HuH-7.5 (cell line): ENCODE results near the gene MACROD2.

Source experiments
- DNase-seq: peaks from one replicate; pipeline ENCODE4 v3.0.0; 2011; ENCODE audit warnings: low spot score

The MACROD2 gene

DNA sequence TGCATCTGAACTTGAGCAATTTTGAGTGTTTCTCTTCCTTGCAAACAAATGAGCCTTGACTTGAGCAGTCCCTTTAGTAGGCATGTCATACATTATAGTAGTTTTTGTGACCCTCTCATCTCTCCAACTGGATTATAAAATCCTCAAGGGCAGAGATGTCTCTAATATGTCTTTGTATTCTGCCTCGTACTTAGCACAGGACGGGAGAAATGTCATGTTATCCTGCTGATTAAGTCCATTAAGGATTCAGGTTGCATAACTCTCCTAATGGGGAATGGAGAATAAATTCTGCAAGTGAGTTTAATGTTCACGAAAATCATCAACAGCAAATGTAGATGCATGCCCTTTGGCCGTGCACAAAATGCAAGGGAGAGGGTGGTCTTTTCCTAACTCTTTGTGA lies 1635.0 kb downstream of the MACROD2 start:
- DNase-seq, result no peak

DNA sequence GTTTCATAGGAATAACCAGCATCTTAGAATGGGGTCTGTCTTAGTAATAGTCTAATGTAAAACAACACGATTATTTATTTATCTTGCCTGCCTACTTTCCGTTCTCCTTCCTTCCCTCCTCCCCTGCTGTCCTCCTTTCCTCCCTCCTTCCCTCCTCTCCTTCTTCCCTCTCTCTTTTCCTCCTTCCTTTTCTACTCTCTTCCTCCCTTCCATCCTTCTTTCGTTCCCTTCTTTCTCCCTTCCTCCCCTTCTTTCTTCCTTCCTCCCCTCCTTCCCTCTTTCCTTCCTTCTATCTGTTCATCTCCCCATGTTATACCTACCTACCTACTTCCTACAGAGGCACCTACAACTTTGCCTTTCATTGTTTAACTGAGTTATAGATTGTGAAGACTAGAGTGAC lies 1637.4 kb downstream of the MACROD2 start:
- no peak for DNase-seq

DNA sequence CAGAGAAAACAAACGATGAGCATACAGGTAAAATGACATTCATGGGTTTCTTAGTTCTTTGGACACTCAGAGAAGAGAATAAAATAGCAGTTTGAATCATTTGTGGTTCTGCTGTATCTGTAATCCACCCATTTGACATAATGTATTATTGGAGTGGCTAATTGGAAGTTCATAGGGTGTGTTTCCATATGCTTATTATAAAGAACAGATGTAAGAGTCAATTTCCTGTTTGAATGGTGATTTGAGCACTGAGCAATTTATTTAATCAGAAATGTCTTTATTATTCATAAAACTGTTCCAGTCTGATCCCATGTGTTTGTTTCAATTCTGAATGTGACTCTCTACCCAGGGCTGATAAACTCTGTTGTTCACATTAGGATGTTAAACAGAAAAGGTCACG lies 1638.8 kb downstream of the MACROD2 start:
- no peak for DNase-seq

DNA sequence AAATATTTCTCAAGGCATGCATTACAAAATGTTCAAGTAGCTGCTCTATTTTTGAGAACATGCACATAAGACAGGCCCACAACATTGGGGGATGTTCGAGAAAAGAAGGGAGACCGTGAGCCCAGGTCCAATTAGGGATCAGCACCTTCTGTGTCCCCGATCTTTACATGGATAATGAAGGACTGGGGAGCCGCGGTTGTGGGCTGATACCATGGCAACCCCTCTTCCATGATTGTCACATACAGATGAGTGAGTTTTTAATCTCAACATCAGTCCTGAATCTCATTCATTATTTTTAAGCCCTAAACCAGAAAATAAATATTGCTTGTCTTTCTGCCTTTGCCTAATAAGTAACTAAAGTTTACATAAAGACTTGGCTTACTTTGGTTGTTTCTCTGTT lies 1642.2 kb downstream of the MACROD2 start:
- DNase-seq, result no peak

DNA sequence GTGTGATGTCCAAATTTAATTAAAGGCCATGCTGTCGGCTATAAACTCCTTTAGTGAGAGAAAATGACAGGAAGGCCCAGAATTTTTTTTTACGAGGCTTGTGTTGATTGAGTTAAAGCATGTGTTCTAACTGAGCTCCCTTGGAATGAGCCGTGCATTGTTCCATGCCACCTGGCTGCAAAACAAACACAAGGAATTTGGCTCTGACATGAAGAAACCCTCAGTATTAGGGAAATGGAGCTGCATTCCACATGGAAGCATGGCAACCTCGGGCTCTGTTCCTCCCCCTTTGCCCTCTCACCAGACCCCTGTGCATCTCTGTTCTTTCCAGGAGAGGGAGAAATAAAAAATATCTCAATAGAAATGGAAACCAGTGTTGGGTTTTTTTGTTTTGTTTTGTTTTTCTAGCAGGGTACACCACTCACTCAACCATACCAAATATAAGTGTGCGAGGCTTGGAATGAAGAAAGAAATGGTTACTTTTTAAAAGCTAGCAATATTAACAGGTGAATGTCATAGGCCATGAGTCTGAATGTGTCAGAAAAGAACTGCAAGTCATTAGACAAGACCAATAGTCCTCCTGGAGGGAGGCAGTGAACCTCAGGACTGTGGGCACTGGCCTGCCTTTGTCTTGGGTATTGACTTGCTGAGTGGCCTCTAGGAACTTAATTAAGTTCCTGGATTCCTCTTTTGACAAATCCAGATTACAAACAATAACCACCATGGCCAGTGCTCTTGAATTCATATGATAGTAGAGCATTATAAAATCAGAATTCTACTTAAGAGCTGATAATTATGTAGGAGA lies 1642.8 kb downstream of the MACROD2 start:
- no peak for DNase-seq

DNA sequence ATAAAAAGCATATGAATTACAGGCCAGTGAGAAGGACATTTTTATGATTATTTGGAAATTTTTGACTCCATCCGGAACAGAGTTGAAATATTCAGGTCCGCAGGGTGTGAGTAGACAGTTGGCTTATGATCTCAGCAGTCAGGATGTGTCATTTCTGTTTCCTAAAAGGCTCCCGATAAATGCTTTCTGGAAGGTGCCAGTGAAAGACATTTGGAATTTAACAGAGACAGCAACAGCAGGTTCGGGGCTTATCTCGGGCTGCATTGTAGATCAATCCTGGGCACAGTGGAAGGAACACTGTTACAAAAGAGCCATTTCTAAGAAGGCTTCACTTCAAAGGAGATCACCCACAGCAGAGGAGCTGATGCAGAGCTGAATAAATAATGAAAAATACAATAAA lies 1643.5 kb downstream of the MACROD2 start:
- no peak for DNase-seq

DNA sequence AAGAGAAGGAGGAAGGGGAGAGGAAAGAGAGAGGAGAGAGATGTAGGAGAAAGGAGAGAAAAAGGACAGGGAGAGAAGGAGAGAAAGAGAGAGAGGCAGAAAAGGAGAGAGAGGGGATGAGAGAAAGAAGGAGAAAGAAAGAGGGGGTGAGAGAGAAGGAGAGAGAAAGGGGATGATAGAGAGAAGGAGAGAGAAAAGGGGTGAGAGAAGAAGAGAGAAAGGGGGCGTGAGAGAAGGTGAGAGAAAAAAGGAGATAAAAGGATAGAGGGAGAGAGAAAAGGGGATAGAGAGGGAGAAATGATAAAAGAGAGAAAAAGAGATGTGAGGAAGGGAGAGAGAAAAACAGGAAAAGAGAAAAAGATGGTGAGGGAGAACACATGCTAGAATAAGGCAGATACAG lies 1644.5 kb downstream of the MACROD2 start:
- no peak for DNase-seq

DNA sequence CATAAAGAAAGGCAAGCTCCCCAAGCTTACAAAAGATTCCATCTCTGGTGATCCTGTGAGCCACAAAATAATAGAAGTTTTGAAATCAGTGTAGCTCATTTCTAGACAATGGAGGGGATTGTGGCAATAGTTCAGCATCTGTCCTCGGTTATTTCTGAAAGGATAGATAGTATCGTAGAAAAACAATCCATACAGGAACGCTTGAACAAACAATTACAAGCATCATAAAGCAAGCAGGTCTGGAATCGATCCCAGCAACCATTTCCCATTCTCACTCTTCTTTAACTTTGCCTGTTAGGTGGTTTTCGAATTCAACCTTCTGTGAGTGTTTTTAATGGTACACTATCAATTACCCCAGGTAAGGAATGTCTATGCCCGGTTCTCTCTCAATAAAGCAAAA lies 1646.8 kb downstream of the MACROD2 start:
- DNase-seq, result no peak

DNA sequence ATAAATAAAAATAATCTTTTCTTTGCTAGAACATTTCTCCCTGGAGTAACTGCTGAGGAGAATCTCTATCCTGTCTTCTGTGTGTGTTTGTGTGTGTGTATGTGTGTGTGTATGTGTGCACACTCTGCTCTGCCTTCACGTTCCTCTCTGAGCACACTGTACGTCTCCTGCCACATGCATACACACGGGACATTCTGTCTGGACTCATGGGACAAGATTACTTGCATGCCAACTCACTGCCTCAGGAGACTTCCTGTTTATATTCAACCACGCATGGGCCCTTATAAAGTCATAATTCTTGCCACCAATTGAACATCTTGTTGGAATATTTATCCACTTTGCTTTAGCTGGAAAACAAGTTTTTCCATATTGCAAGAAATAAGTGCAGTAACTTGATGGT lies 1647.4 kb downstream of the MACROD2 start:
- DNase-seq, result no peak

DNA sequence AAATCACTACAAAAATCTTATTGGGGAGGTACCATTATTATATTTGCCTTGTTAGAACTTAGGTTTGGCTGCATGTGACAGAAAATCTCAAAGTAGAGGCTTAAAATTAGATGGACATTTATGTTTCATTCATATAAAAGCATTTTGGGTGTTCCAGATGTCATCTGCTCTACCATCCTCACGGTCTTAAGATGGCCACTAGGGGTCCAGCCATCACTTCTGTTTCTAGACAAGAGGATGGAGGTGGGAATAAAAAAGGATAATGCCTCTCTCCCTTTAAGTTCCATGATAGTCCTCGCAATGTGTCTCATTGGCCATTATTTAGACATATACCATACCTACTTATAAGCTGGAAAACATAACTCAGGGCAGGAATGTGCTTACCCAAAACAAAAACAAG lies 1648.4 kb downstream of the MACROD2 start:
- DNase-seq, result no peak

DNA sequence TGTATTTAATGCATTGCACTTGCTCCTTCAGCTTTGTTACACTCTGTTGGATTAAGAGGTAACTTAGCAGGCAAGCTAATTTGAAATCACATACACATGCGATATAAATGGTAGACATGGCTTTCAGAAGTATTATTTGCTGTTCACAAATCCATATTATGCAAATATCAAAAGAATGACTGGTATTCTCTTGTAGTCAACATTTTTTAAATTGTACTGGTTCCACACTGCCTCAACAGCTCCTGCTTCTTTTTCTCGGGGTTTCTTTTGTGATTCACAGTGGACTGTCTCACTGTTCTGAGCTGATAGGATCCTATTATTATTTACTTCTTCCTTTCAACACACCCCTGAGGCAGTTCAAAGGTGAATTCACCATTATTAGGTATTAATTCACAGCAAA lies 1650.5 kb downstream of the MACROD2 start:
- no peak for DNase-seq

DNA sequence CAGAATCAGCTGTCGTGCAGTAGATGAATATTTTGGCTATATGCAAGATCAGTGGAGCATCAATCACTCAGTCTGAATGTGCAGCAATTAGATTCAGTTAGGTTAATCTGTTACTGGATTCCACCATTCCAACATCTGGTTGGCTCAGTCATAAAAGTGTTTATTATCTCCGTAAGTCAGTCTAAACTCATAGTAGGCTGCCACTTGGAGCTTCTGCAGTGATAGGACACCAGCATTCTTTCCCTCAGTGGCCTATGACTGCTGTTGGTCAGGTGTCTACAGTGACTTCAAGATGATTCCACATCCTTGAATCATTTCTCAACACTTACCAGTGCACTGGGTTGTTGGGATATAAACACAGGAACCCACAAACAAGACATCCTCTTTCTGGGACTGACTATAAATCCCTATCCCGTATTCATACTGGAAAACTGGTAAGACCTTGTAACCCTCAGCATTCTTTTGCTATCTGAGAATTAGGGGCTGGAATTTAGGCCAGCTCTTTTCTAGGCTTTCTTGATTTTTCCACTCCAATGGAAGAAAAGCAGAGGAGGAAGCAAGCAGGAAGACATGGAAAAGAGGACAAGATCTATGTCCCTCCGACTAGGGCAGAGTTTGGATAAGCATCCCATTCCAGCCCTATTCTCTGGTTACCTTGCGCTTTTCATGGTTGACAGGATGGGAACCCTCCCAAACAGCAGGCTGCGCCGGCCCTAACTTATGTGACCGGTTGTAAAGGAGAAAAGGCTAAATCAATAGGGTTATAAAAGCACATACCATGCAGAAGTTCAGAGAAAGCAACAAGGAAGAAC lies 1658.3 kb downstream of the MACROD2 start:
- DNase-seq, result no peak

DNA sequence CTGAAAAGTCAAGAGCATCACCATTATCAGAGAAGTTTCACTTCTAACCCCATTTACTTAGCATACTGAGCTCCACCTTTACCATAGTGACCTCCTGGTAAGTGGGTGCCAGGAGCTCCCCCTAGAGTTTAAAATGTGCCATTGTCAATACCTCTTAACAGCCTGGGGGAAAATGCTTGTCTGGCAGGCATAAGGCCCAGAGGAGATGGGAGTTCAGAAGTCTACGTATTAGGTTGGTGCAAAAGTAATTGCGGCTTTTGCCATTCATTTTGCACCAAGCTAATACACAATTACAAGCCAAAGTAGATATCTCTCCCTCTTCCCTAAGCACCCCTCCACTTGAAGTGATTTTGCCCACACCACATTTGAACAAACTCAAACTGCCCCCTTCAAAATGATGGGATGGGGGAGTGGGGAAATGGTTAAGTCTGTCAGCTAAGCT lies 1658.9 kb downstream of the MACROD2 start:
- DNase-seq, result peak; percentile 56

DNA sequence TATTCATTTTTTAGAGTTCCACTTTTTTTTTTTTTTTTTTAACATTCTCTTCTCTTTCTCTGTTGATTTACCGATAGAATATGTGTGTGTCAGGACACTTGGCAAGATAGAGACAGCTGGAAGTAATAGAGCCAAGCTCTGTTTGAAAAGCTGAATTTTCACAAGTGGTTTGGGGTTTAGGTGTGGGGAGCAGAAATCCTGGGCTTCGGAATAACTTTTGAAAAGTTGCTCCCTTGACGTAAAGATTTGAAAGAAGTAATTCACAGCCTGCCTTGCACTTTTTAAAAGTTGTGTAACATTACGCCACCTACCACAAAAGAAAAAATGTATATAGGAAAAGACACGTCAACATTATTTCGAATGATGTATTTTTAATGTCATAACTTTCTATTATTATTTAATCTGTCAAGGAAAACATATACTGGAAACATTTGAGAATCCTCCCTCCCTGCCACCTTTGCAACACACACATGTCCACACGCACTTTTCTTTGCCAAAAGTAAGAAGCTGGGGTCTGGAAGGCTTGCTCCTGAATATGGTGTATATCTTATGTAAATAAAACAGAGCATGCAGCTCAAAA lies 1660.1 kb downstream of the MACROD2 start:
- DNase-seq, result no peak

DNA sequence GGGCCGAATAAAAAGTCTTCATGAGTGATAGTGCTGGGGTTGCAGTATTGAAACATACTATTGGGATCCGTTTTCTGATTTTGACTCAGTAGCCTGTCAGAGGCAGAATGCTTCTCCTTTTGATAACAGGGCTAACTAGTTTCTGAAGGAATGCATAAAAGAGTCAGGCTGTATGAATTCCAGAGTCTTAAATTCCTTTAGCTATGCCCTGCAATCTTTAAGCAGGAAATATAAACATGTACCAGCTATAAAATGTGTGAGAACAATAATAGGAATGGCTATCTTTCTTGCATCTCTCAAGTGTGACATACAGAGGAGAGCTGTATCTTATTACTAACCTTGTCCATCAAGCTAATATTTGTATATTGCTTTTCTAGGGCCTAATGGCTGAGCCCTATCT lies 1660.8 kb downstream of the MACROD2 start:
- no peak for DNase-seq

DNA sequence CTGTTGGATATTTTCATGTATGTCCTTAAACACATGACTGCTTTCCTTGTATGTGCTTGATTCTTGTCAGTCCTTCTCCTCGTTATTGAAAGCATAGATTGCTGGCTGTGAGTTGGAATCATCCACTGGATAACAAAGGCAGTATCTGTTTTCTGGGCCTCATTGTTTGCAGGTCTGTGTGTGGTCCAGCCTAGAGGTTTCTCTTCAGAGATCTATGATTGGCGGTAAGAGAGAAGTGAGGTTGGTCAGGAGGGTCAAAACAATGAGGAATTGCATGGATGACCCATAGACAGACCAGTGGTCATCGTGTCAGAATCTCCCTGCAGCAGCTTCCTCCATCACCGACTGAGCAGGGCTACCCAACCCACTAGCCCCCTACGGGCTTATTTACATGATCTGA lies 1663.0 kb downstream of the MACROD2 start:
- DNase-seq, result no peak

DNA sequence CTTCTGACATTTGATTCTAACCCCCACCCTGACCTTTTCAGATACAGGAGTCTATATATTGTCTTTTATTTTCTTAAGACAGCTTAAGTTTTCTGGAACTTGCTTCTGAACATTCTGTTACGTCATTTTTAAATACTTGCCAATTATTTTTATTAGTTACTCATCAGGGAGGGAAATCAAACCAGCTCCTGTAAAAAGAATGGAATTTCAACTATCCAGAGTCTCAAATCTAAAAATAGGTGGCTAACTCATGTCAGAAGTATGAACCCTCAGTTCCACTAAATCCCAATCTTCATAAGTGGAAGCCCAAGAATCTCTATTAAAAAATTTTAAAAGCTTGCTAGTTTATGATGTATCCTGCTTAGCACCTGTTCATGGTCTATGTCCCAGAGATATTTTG lies 1677.9 kb downstream of the MACROD2 start:
- DNase-seq, result no peak

DNA sequence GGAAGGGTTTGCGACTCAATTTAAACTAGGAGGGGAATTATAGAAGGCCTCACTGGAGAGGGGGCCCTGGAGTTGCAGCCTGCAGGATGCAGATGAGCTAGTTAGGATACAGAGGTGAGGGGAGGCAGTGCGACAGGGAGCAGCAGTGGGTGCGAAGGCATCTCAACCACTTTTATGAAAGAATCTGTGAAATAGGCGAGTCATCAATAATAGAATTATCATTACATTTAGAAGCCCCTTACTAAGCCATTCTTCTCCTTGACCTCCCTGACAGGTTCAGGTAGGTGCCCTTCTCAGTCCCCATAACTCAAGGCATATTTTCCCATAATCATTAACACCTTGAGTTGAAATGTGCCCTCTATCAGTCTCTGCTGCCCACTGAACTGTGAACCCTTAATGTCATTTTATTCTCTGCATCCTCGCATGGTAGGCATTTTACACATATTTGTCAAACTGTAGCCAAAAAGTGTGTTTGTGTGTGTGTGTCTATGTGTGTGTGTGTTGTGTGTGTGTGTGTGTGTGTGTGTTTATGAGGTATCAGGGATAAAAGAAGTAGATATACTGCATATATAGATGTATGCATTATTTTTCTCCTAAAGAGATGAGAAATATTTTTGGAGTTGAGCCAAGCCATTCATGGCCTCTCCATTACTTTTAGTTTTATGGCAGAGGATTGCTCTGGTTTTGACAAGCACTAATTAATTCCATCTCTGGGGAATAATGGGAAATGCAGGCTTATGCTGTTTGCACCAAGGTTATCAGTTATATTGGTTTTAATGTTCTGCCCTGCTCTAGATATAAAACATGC lies 1679.1 kb downstream of the MACROD2 start:
- DNase-seq, result no peak

DNA sequence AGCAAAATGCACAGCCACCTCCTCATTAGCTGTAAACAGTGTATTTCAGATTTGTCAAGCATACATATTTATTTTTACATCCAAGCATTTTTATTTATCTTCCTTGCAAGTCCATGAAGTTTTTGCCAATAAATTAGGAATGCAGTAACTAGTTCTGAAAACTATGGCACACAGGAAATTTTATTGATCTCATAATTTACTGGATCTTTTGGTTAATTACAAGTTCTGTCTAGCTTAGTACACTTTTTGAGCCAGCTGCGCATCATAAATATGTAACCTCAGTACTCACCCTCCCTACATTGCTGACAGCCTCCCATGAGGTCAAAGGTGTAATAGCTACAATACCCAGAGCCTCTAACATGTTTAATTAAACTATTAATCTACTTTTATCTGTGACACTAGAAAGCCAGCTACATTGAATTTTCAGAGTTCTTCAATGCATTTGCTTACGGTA lies 1679.8 kb downstream of the MACROD2 start:
- no peak for DNase-seq

DNA sequence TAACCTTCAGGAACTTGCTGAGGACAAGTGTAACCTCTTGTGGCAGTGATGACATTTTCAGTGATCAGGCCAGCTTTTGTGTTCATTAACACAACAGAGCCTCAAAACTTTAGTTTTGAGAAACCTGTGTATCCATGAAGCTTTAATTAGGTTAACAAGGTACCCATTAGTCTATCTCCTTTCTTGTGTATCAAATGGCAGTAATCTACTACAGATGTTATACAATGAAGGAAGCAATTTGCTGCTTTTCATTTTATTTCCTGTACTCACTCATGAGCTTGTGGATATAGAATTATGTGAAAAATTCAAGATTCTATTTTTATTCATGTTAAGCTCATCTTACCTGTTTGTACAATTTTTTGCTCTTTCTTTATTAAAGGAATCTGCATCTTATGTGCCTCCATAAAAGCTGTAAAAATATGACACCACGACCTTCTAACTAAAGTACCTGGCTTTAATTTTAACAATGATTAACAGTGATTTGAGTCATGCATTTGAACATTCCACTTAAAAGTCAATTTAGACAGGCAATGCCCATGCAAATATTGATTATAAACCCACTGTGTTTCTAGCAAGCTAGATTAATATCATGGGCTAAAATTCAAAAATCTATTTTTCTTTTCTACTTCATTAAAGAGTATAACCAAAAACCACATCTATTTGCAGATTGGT lies 1680.6 kb downstream of the MACROD2 start:
- no peak for DNase-seq

DNA sequence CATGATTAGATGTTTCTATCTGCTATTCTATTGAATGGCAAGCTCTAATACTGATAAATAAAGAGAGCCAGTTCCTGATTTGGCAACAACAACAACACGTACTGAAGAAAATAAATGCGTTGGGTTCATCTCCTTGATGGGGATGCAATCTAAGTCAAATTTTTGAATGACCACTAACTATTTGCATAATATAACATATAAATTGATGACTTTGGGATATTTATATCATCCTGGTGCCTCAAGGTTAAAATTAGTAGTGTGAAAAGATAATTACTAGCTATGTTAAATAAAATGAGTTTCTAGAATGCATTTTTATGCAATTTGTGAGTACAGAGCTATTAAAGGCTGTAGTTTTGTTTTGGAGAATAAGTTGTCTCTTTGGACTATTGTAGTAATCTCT lies 1681.5 kb downstream of the MACROD2 start:
- DNase-seq, result no peak

DNA sequence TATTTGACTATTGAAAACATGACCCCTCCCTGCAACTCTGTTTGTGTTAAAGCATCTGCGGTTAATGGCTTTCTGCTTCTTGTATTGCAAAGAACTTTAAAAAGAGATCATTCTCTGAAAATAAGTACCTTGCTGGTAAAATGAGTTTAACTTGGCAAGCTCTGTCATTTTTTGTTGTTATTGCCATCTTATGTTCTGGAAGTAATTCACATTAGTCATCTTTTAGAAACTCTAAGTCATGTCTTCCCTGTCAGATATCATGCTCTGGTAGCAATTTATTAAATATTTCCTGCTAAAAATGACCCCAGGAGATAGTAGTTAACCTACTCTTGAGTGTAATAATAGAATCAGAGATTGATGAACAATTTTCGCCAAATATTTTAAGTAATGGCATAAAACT lies 1687.4 kb downstream of the MACROD2 start:
- no peak for DNase-seq
